ENCODE data around the gene GALNTL6.

GALNTL6 gene

DNA sequence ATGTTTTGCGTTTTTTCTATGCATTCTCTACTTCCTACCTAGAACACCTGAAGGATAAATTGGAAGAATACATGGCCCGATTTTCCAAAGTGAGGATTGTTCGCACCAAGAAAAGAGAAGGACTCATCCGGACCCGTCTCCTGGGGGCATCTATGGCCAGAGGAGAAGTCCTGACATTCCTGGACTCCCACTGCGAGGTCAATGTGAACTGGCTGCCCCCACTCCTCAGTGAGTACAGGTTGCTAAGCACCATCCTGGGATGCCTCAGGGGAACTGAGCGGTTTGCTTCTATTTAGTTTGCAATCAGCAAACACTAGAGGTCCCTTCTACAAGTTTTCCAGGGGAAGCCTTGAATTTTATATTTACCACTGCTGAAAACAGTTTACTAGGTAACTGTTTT is 996.1 kb downstream of the GALNTL6 start:
- H3K4me3 ChIP-seq (replicated peaks in 1 of 2; ENCODE audit: low read depth in 2 of 2, low read length in 2 of 2), result no peak overlapping the region

DNA sequence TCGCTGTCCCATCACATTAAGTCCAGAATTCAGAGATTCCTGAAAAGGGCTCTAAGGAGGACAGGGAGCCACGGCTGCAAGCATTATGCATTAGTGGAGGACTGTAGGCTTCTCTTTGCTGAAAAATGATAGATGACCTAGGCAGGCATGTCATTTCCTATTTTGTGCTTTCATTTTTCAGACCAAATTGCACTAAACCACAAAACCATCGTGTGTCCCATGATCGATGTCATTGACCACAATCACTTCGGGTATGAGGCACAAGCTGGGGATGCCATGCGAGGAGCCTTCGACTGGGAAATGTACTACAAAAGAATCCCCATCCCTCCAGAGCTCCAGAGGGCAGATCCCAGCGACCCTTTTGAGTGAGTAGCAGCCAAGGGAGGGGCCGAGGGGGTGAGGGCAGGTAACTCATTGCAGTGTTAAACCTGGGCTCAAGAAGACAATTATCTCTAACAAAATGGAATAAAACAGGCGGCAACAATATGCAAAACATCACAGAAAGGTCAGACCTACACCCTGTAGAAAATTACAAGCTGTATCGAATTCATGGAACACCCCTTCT is 1000.2 kb downstream of the GALNTL6 start:
- no peak for DNase-seq (ENCODE audit: low read depth in 2 of 2)
- no peak overlapping the region for H3K4me3 ChIP-seq (replicated peaks in 1 of 2; ENCODE audit: low read depth in 2 of 2, low read length in 2 of 2)
- TF ChIP-seq, protein P1, sequence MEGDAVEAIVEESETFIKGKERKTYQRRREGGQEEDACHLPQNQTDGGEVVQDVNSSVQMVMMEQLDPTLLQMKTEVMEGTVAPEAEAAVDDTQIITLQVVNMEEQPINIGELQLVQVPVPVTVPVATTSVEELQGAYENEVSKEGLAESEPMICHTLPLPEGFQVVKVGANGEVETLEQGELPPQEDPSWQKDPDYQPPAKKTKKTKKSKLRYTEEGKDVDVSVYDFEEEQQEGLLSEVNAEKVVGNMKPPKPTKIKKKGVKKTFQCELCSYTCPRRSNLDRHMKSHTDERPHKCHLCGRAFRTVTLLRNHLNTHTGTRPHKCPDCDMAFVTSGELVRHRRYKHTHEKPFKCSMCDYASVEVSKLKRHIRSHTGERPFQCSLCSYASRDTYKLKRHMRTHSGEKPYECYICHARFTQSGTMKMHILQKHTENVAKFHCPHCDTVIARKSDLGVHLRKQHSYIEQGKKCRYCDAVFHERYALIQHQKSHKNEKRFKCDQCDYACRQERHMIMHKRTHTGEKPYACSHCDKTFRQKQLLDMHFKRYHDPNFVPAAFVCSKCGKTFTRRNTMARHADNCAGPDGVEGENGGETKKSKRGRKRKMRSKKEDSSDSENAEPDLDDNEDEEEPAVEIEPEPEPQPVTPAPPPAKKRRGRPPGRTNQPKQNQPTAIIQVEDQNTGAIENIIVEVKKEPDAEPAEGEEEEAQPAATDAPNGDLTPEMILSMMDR (IDR thresholded peaks at IDR 0.05; ENCODE audit: low read depth, low read length), result no peak

More for the DNA sequence above, 996.1 kb downstream of the GALNTL6 start:
- no peak for DNase-seq (ENCODE audit: low read depth in 2 of 2)
- TF ChIP-seq, protein P1 (IDR thresholded peaks at IDR 0.05; ENCODE audit: low read depth, low read length), result no peak

DNA sequence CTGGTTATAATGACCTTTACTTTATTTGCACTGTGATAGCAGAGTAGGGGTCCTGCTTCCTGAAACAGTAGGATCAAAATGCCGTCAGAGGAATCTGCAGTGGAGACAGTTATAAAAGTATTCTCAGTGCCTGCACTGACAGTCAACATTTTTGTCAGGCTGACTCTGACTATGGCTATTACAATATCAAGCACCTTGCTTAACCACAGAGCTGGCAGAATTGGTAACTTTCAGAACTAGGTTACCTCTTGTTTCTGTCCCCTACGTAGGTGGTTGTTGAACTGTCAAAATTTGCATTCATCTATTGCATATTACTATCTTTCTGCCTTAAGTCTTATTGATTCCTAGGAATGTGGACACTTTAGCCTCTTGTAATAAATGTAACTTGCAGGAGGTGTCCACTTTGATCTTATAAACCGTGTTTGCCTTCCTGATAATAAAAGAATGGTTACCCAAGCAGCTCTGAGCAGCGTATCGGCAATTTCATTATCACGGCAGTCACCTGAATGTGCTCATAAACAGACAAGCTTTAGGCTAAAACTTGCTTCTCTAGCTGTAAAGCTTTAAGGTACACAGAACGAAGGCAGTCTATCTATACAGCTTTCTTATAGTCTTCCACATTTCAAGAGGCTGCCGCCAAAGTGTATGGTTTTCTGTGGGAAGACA is 1002.4 kb downstream of the GALNTL6 start:
- TF ChIP-seq, protein P1 (IDR thresholded peaks at IDR 0.05; ENCODE audit: low read depth, low read length), result no peak
- no peak overlapping the region for H3K4me3 ChIP-seq (replicated peaks in 1 of 2; ENCODE audit: low read depth in 2 of 2, low read length in 2 of 2)
- DNase-seq (ENCODE audit: low read depth in 2 of 2), result no peak

DNA sequence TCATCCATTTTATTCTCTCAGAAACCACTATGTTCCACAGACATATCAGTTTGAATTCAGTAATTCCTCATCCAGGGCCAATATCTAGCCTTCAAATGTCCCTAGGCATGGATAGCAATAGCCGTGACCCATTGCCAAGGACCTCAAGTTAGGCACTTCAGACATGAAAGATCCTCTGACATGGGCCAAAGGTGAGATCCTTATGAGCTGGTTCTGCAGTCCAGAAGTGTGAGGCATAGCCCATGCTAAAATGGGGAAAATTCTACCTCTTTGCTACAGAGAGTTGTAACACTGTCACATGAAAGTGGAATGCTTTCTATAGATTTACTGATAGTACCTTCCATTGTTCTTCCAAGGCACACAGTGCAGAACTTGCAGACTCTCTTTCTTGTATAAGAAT is 1005.7 kb downstream of the GALNTL6 start:
- H3K4me3 ChIP-seq (replicated peaks in 1 of 2; ENCODE audit: low read depth in 2 of 2, low read length in 2 of 2), result no peak overlapping the region
- TF ChIP-seq, protein P1 (IDR thresholded peaks at IDR 0.05; ENCODE audit: low read depth, low read length), result no peak
- DNase-seq (ENCODE audit: low read depth in 2 of 2), result no peak

DNA sequence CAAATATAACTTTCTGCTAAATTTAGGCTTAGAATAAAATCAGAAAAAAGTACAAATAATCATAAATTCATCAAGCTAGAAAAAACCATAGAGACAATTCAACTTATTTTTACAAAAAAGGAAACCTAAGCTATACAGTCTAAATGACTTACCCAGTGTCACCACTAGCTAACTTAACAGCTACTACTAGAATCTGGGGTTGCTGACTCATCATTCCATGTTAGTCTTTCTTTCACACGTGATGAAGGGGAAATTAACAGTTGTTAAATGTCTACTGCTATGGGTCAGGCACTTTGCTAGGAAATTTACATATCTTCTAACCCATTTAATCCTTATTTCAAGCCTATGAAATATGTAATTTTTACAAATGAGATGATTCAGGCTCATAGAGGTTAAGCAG is 1006.1 kb downstream of the GALNTL6 start:
- TF ChIP-seq, protein P1 (IDR thresholded peaks at IDR 0.05; ENCODE audit: low read depth, low read length), result no peak
- no peak for DNase-seq (ENCODE audit: low read depth in 2 of 2)

DNA sequence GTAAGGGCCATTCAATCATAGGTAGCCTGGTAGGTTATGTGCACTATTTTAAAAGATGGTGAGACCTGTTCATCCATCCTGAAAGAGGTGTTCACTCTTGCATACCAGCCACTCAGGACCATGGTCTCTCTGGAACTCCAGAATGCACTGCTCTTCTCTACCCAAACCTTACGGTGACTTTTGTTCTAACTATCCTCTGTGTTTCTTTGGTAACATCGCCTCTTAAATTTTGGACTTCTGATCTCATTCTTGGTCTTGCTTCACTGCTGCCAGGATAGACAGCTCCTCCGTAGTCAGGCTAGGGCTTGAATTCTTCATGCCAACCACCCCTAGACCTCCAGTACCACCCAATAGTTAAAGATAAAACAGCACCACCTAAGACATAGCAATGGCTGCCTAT is 1009.1 kb downstream of the GALNTL6 start:
- no peak overlapping the region for H3K4me3 ChIP-seq (replicated peaks in 1 of 2; ENCODE audit: low read depth in 2 of 2, low read length in 2 of 2)
- TF ChIP-seq, protein P1 (IDR thresholded peaks at IDR 0.05; ENCODE audit: low read depth, low read length), result no peak
- DNase-seq (ENCODE audit: low read depth in 2 of 2), result no peak

More for the DNA sequence above, 1006.1 kb downstream of the GALNTL6 start:
- no peak overlapping the region for H3K4me3 ChIP-seq (replicated peaks in 1 of 2; ENCODE audit: low read depth in 2 of 2, low read length in 2 of 2)

All from cardiac fibroblast (primary cell).